GM12878 (cell line): ENCODE data around the gene GOLGA7B. TPM values are rescaled to one million over a fixed set of nuclear protein-coding genes. Genes with fewer than 3 reads are reported as not detected.

Experiments
- ATAC-seq: fragments of 200-7000 bp; cut with Tn5 transposase; 3 replicates; pipeline ENCODE4 v1.9.1; 2020; ENCODE audit warnings: mild to moderate bottlenecking, moderate library complexity
- BruUV-seq: library from RNA; stranded (reverse); fragments of 400-500 nt; replicated peaks from 2 replicates; lab custom pipeline; 2021; lab: Mats Ljungman, UMichigan
- CTCF ChIA-PET: fragments of 300-600 bp; sonication (Branson Sonifier 250); formaldehyde crosslinking; extraction: SDS; loops from one replicate; lab custom pipeline; 2021; ENCODE audit warnings: inconsistent platforms; lab: Yijun Ruan, JAX
- POLR2A ChIA-PET: fragments of 350-600 bp; formaldehyde crosslinking; extraction: SDS; loops from one replicate; lab custom pipeline; 2021; ENCODE audit warnings: inconsistent platforms; lab: Charles Lee
- RAD21 ChIA-PET: fragments of 300-600 bp; sonication (Branson Sonifier 250); formaldehyde crosslinking; loops from one replicate; lab custom pipeline; 2023; ENCODE audit warnings: antibody characterized with exemption; ENCODE audit not compliant: unreplicated experiment; lab: Charles Lee
- SMC1A ChIA-PET: fragments of 300-600 bp; sonication (Branson Sonifier 250); formaldehyde crosslinking; loops from one replicate; lab custom pipeline; 2023; ENCODE audit not compliant: unreplicated experiment, uncharacterized antibody; lab: Charles Lee
- DNase-seq: peaks from one replicate; pipeline ENCODE4 v3.0.0-alpha.2; 2011; ENCODE audit warnings: low read depth, low spot score
- FAIRE-seq: peaks from 3 replicates; lab custom pipeline; 2011; peaks lifted over from hg19 to GRCh38; lab: Jason Lieb, UNC
- H2AFZ ChIP-seq: 2 replicates; pipeline ENCODE4 v1.6.0; 2011; ENCODE audit warnings: low read depth, low read length, control low read depth; ENCODE audit not compliant: control insufficient read depth
- H3K27ac ChIP-seq: 2 replicates; pipeline ENCODE4 v1.5.1; 2011; ENCODE audit warnings: control low read depth; ENCODE audit not compliant: control insufficient read depth, insufficient read depth
- H3K27me3 ChIP-seq, 2 experiments: replicated peaks in 1 of 2; 2 replicates each; pipeline versions ENCODE4 v1.6.0 to v1.6.1; 2011; ENCODE audit warnings: low read length in 1 of 2; ENCODE audit not compliant: control insufficient read depth in 2 of 2, insufficient read depth in 2 of 2
- H3K36me3 ChIP-seq, 2 experiments: 2 replicates each; pipeline ENCODE4 v1.5.1; 2011; ENCODE audit warnings: low read length in 1 of 2; ENCODE audit not compliant: control insufficient read depth in 2 of 2, insufficient read depth in 2 of 2
- H3K4me1 ChIP-seq: 2 replicates; pipeline ENCODE4 v1.6.1; 2011; ENCODE audit warnings: mild to moderate bottlenecking, low read length, moderate library complexity, mixed read lengths; ENCODE audit not compliant: control insufficient read depth, insufficient read depth
- H3K4me2 ChIP-seq: 2 replicates; pipeline ENCODE4 v1.6.0; 2011; ENCODE audit warnings: control low read depth; ENCODE audit not compliant: control insufficient read depth, insufficient read depth
- H3K4me3 ChIP-seq: fragments of 200-600 bp; sonication (generic); 2 replicates; pipeline ENCODE4 v1.5.1; 2016
- H3K79me2 ChIP-seq: 2 replicates; pipeline ENCODE4 v1.6.0; 2011; ENCODE audit warnings: low read length; ENCODE audit not compliant: control insufficient read depth, insufficient read depth
- H3K9ac ChIP-seq: 2 replicates; pipeline ENCODE4 v1.8.0; 2011; ENCODE audit warnings: low read length, control low read depth, mixed read lengths; ENCODE audit not compliant: control insufficient read depth, insufficient read depth
- H3K9me3 ChIP-seq: replicated peaks from 3 replicates; pipeline ENCODE4 v1.5.1; 2011; ENCODE audit warnings: mild to moderate bottlenecking, low read length; ENCODE audit not compliant: control insufficient read depth, insufficient read depth
- H4K20me1 ChIP-seq: 2 replicates; pipeline ENCODE4 v1.6.0; 2011; ENCODE audit not compliant: control insufficient read depth, insufficient read depth
- ATF2 ChIP-seq: IDR thresholded peaks from 2 replicates; pipeline ENCODE4 v1.6.1; 2012; ENCODE audit warnings: low read length, inconsistent platforms
- BCL11A ChIP-seq: IDR thresholded peaks from 2 replicates; pipeline ENCODE4 v1.6.1; 2011; ENCODE audit warnings: low read depth, low read length
- KAT2A ChIP-seq: conservative IDR thresholded peaks from 2 replicates; pipeline ENCODE4 v1.6.1; 2011; ENCODE audit warnings: low read depth, low read length; ENCODE audit not compliant: control insufficient read depth
- PML ChIP-seq: IDR thresholded peaks from 2 replicates; pipeline ENCODE4 v1.6.1; 2012; ENCODE audit warnings: low read length, inconsistent platforms
- PRDM15 ChIP-seq: fragments of 450-650 bp; formaldehyde crosslinking; IDR thresholded peaks from 2 replicates; pipeline ENCODE4 v1.4.0; 2020; ENCODE audit warnings: mild to moderate bottlenecking, moderate library complexity
- RB1 ChIP-seq: fragments of 450-650 bp; formaldehyde crosslinking; IDR thresholded peaks from 2 replicates; pipeline ENCODE4 v1.6.1; 2017; ENCODE audit warnings: mild to moderate bottlenecking, borderline replicate concordance
- SMAD5 ChIP-seq: IDR thresholded peaks from 2 replicates; pipeline ENCODE4 v1.6.1; 2016; ENCODE audit warnings: antibody characterized with exemption, low read depth
- SMARCA5 ChIP-seq: fragments of 450-650 bp; IDR thresholded peaks from 2 replicates; pipeline ENCODE4 v1.6.1; 2017; ENCODE audit warnings: mild to moderate bottlenecking
- SPI1 ChIP-seq: IDR thresholded peaks from 2 replicates; pipeline ENCODE4 v1.6.1; 2011; ENCODE audit warnings: low read depth, mild to moderate bottlenecking, low read length, moderate library complexity, borderline replicate concordance; ENCODE audit not compliant: insufficient read depth
- SREBF2 ChIP-seq: IDR thresholded peaks from 2 replicates; pipeline ENCODE4 v1.6.1; 2012; ENCODE audit warnings: mild to moderate bottlenecking, low read length
- STAT3 ChIP-seq: IDR thresholded peaks from 2 replicates; pipeline ENCODE4 v1.6.1; 2011; ENCODE audit warnings: low read depth, low read length, improper control_type of control experiment
- SUPT20H ChIP-seq: IDR thresholded peaks from 2 replicates; pipeline ENCODE4 v1.6.1; 2011; ENCODE audit warnings: low read depth, mild to moderate bottlenecking, low read length, moderate library complexity, borderline replicate concordance; ENCODE audit not compliant: control insufficient read depth
- TCF12 ChIP-seq: IDR thresholded peaks from 2 replicates; pipeline ENCODE4 v1.6.1; 2011; ENCODE audit warnings: low read depth, mild to moderate bottlenecking, low read length
- YY1 ChIP-seq: IDR thresholded peaks from 2 replicates; pipeline ENCODE4 v1.6.1; 2011; ENCODE audit warnings: low read depth, mild to moderate bottlenecking, low read length
- ZBED1 ChIP-seq: IDR thresholded peaks from 2 replicates; pipeline ENCODE4 v1.6.1; 2016; ENCODE audit warnings: borderline replicate concordance
- ZBTB40 ChIP-seq: fragments of 450-650 bp; IDR thresholded peaks from 2 replicates; pipeline ENCODE4 v1.6.1; 2016; ENCODE audit warnings: mild to moderate bottlenecking, moderate library complexity, borderline replicate concordance
- WGBS: methylation state at CpG from one replicate; pipeline ENCODE4 v1.1.6; 2016; ENCODE audit warnings: low lambda C conversion rate; ENCODE audit not compliant: insufficient replicate concordance, insufficient coverage; ENCODE audit errors: missing lambda C conversion rate; 5-methylcytosine and 5-hydroxymethylcytosine counted together
- in situ Hi-C: fragments of 300-500 bp; cut with MboI; formaldehyde crosslinking; loops from 9 replicates; pipeline ENCODE4 v1.14.3; 2018; ENCODE audit warnings: mixed read lengths
- intact Hi-C: fragments of 100-400 bp; cut with micrococcal nuclease; formaldehyde crosslinking; loops from one replicate; pipeline ENCODE4 v1.14.2; 2022; ENCODE audit not compliant: unreplicated experiment
- polyA plus RNA-seq, 11 experiments: library from polyadenylated mRNA; depleted of rRNA in 4 of 11; unstranded in 6 of 11; stranded (reverse) in 5 of 11; fragments of >200 nt; fragmentation: Nextera tagmentation in 4 of 11; fragmentation: Illumina TruSeq in 1 of 11; extraction: Ambion mirVana in 4 of 11; extraction: Trizol in 1 of 11; gene quantifications; 1 replicate in 1 of 11; 2 replicates in 10 of 11; pipeline versions ENCODE4 v1.2.1 to v1.2.3, GENCODE V29; 2011 to 2016; ENCODE audit warnings: inconsistent platforms in 2 of 11, missing spikeins in 2 of 11, low read depth in 1 of 11
- total RNA-seq, 4 experiments: library from RNA; depleted of rRNA in 3 of 4; stranded (reverse); fragments of >200 nt in 3 of 4; fragmentation: Illumina TruSeq in 1 of 4; extraction: Trizol in 1 of 4; gene quantifications; 2 replicates each; pipeline versions ENCODE4 v1.2.1 to v1.2.3, GENCODE V29; 2013 to 2021

The GOLGA7B gene
- total and polyA plus RNA-seq, 10 of the 15 experiments (the other 5 are each of a cell fraction or from before 2014, with no cell fraction given), result 0.01 to 0.02 (median 0.01) TPM; not detected in 7

- CTCF ChIA-PET, result no interaction called here
Measured at GRCh38 chr10:97844678-97845077, 5.0 kb upstream of the GOLGA7B start.

More at GRCh38 chr10:97844678-97845077, 5.0 kb upstream of the GOLGA7B start:
- H3K27me3 ChIP-seq, result peaks cover 0 to 4% of the 10 kb centered on the region in 2 experiments; a peak in 2 of 4 replicates
- H3K9ac ChIP-seq, result no peak overlapping the region
- no peaks in the 10 kb centered on the region for H3K36me3 ChIP-seq
- RAD21 ChIA-PET, result no interaction called here
- H3K79me2 ChIP-seq, result no peaks in the 10 kb centered on the region
- FAIRE-seq (no peak), DNase-seq (no peak), ATAC-seq (no peak)
- no TSS peak for BruUV-seq
- POLR2A ChIA-PET, result no interaction called here
- no peak overlapping the region for H3K4me2 ChIP-seq
- no peak overlapping the region for H3K4me3 ChIP-seq
- no peak overlapping the region for H2AFZ ChIP-seq
- H3K4me1 ChIP-seq, result no peaks in the 10 kb centered on the region
- in situ Hi-C loops (no loop called here), intact Hi-C loops (no loop called here)
- H4K20me1 ChIP-seq, result no peaks in the 10 kb centered on the region
- no peaks in the 10 kb centered on the region for H3K9me3 ChIP-seq
- H3K27ac ChIP-seq, result no peak overlapping the region
- TF ChIP-seq SMAD5 (no peak), SMARCA5 (no peak), STAT3 (no peak), SPI1 (no peak), RB1 (no peak), BCL11A (no peak), YY1 (no peak), ZBTB40 (no peak), PML (no peak), SUPT20H (no peak), SREBF2 (no peak), KAT2A (no peak), TCF12 (no peak), ZBED1 (no peak), ATF2 (no peak), PRDM15 (no peak)
- 77% methylated on average over 3 of the region's 3 CpGs for WGBS
- SMC1A ChIA-PET, result no interaction called here
